Measurements from ENCODE around the gene WDR93.

WDR93 gene

DNA sequence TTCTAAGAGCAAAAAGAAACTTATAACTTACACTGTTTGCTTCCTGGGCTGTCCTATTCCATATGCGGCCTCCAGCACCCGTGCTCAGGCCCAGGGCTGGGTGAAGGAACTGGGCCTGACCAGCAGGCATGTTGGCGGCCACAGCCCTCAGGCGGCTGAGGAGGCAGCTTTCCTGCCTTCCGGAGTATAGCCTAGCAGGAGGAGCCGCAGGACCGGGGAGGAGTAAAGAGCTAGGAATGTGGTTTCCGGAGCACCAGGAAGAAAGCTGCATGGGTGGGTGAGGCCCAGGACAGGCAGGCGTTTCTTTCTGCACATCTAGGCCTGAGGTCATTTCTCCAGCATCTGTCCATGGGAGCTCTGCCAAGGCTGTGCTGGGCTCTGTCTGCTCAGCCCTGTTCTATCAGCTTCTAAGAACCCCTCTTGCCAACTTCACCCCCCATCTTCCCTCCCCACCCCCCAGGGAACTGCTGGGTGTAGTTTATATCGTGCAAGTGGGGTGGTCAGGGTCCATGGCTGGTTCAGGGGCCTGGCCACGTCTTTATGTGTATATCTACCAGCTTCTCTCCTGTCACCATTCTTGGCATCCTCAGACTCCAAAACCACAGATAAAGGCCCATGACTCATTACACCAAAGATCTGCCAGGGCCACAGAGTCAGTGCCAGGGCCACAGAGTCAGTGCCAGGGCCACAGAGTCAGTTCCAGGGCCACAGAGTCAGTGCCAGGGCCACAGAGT is 27.6 kb upstream of the WDR93 start:
- no peak for DNase-seq (ENCODE audit: low spot score)

DNA sequence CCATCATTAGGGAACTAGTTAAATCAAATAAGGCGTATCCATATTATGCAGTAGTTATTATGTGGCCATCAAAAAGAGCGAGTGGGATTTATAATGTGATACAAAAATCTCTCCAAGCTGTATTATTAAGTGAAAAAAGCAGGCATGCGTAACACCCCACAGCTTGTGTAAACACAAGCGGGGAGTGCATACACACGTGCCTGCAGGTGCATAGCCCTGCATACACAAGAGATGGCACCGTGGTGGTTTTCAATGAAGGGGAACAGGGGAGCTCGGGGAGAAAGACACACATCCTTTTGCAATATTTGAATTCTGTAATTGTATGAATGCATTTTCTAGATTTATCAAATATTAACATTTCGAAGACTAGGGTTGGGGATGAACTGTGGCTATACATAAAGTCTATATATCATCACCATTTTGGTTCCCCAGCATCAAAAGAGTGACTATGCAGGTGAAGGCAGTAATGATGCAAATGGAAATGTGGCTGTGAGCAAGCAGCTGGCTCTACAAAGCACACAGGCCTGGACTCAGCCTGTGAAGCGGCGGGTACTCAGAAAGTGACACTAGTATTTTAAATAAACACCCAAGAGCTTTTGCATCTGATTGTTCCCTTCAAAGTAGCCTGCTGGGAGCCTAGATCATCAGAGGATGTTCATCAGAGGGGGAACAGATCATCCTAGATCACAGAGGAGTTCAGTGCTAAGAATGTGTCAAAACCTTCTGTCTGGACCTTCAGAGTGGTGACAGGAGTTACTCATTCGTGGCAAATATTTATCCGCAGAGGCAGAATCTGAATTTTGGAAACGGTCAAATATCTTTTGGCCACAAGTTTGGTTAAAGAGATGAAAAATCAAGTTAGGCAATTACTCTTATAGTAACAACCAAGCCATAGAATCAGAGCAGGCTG is 25.9 kb upstream of the WDR93 start:
- DNase-seq (ENCODE audit: low spot score): no peak

DNA sequence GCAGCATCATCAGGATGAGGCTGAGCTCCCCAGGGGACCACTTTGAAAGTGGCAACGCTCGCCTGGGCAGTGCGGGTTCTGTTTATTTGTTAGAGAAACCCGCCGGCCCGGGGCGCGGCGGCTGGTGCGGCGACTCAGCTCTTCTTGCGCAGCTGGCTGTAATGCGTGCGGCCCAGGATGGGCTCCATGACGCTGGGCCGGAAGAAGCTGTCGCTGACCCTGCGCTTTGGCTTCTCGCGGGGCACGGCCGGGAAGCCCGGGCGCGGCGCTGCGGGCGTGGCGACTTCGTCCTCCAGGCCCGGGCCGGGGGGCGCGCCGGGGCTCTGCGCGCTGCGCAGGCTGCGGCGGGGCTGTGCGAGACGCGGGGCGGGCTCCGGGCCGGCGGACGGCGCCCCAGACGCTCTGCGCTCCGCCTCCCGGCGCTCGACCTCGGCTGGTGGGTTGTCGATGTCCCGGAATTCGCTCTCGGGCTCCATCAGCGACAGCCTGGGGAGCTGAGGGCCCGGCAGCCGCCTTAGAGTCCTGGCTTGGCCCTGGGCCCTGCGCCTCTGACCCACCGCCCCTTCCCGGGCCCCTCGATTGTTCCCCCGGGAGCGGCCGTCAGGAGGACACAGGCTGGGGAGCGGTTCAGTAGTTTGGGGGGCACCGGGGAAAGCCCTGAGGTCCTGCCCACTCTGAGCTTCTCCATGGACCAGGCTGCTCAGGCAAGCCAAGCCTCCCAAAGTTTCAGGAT is 25.0 kb upstream of the WDR93 start:
- DNase-seq (ENCODE audit: low spot score): no peak

DNA sequence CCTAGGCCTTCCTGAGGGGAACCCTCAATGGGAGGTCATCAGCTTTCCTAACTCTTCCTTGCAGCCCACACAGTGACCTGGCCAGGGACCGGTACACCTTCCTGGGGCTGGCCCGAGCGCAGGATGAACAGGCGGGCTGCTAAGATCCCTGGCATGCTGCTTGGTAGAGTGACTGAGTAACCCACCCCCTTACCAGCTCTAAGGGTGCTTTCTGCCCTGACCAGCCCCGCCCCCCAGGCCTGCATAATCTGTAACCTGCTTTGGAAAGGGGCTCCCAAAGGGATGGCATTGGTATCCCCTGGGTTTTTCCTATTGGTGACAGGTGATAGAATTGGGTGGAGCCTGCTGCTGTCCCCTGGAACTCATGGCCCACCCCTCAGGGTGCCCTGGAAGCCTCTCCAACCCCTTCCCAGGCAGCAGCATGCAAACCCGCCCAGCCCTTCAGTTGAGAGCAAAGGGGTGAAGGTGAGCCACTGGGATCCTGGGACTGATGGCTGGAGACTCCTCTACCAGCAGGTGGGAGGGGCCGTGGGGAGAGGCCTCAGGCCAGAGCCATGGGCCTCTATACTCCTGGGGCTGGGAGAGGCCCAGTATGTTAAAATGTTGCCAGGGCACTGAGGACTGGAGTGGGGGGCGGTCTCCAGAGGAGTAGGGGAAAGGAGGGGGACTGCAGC is 24.3 kb upstream of the WDR93 start:
- no peak for DNase-seq (ENCODE audit: low spot score)

DNA sequence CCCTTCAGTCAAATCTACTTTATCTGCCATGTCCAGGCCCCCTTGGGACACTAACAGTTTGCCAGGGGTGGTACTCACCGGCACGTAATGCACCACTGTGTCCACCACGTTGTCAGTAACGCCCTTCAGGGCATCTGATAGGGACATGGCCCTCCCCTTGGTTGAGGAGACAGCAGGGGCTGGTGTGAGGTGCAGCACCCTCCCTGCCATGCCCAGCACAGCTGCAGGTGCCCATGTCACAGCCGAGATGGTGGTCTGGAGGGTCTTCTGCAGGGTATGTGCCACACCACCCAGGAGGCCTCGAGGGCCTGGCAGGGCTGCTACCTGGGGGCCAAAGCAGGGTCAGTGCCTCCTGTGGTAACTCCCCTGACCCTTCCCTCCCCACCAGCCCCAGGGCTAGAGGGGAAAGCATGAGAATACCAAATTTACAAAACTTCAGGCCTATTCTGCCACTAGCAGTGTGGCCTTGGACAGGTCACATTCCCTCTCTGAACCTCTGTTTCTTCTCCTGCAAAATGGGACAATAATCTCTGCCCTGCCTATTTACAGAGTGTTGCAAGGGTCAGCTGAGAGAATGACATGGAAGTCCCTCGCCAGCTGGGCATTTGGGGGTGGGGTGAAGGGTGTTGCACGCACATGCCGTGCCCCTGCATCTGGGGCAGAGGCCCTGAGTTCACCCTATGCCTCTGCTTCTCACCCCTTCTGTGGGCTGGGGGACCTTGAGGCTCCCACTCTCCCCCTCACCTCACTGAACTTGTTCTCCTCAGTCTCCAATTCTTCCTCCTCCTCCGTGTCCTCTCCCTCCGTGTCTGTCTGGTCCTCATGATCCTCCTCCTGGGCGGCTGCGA is 23.5 kb upstream of the WDR93 start:
- no peak for DNase-seq (ENCODE audit: low spot score)

- DNase-seq (ENCODE audit: low spot score): no peak
Measured at GRCh38 chr15:89667706-89667960, 23.0 kb upstream of the WDR93 start.

DNA sequence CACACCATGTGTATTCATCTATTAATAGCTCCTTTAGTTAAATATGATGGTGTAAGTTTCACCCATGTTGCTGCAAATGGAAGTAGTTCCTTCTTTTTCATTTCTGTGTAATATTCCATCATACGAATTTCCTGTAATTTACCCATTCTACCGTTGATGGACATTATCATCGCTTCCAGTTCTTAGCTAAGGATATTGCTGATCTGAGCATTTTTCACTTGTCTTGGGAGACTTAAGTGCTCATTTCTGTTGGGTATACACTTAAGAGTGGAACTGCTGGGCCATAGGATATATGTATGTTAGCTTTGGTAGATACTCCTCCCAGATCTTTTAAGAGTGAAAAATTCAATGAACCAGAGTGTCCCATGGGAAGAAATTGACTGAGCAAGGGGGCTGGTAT is 22.4 kb upstream of the WDR93 start:
- no peak for DNase-seq (ENCODE audit: low spot score)

GRCh38 chr15:89669309-89669865 is 21.2 kb upstream of the WDR93 start:
- no peak for DNase-seq (ENCODE audit: low spot score)

GRCh38 chr15:89669941-89670340 is 20.7 kb upstream of the WDR93 start:
- DNase-seq (ENCODE audit: low spot score): no peak

DNA sequence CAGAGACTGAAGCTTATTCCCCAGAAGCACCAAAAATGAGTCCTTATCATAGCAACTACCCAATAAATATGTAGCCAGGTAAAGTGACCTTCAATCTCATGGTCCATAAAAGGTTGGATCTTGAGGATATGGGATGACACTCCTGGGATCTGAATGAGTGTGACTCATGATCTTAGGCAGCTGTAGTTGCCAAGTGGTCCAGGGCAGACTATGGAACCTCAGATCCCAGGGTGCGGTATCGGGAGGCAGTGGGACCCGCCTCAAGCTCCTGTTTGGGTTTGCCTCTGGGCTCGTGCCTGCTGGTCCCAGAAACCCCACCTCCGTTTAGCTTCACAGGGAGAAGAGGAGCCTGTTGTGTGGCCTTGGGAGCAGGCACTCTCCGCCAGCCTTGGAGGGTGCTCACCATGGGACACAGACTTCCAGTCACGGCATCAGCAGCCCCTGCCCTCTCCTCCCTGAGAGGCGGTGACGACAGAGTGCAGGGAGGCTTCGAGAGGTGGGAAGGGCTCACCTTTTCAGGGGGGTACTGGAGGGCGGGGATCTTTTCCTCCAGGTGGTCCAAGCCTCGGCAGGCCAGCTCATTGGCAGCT is 19.5 kb upstream of the WDR93 start:
- DNase-seq (ENCODE audit: low spot score): no peak

- DNase-seq (ENCODE audit: low spot score): no peak
Measured at GRCh38 chr15:89671687-89672086, 18.9 kb upstream of the WDR93 start.

DNA sequence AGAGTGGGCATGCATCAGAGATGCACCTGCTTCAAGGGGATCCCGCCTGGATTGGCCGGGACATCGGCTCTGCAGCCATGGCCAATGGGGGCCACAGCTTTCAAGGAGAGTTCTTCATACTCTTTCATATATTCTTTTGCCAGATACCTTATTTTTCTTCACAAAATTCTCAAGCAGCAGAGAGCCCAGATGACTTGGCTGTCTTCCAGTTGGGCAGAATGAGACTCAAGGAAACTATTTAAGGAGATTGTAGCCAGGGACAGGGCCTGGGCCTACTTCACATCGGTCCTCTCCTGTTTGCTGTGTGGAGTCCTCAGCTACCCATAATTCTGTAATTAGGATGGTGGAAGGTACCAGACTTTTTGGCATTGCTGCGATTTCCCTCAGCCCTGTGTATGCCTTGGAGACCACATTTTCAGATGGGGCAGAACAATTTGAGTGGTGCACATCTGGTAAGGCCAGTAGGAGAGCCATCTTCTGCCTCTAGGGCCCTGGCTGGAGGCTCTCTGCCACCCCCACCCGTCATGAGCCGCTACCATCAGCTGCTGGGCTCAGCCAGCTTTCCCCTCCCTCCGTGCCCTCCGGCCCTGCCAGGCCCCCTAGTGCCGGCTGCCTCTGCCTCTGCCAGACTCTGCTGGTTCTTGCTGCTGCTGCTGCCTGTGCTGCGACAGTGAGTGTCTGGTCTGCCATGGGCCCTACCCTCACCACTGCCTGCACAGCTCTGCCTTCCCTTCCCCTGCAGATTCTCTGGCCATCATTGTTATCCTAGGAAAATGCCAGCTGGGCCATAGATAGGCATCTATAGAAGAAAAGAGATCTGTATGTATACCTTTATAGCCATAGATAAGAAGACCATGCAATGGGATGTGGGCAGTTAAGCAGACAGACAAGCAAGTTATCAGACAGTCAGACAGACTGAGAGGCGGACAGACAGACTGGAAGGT is 18.1 kb upstream of the WDR93 start:
- DNase-seq (ENCODE audit: low spot score): no peak

DNA sequence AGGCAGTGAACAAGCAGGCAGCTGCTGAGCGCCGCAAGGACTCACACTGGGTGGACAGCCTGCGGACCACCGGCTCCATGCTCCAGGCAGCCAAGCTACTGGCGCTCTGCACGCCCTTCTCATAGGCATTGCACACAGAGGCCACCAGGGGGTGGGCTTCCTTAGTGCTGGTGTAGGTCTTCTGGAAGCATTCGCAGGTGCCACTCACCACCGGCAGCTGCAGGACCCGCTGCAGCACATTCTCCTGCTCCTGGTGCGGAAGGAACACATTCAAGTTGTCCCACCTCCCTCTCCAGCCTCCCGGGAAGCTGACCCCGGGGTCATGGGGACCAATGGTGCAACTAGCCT is 17.5 kb upstream of the WDR93 start:
- peak; percentile 76 for DNase-seq (ENCODE audit: low spot score)

- no peak for DNase-seq (ENCODE audit: low spot score)
Measured at GRCh38 chr15:89674526-89674925, 16.1 kb upstream of the WDR93 start.

DNA sequence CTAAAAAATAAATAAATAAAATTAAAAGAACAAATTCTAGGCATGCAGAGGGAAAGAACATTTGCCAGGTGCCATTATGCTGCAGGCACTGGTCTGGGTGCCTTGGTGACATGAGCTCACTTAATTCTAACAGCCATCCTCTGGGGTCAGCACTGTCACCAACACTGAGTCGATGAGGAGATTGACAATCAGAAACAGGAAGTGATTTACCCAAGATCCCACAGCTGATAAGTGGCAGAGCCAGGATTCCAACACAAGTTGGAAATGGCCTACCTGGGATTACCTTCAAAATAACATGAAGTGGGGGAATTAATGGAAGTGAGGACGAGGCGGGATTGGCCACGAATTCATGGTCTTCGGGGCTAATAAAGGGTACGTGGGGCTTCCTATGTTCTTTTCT is 15.0 kb upstream of the WDR93 start:
- DNase-seq (ENCODE audit: low spot score): no peak

GRCh38 chr15:89677381-89677780 is 13.2 kb upstream of the WDR93 start:
- DNase-seq (ENCODE audit: low spot score): no peak

DNA sequence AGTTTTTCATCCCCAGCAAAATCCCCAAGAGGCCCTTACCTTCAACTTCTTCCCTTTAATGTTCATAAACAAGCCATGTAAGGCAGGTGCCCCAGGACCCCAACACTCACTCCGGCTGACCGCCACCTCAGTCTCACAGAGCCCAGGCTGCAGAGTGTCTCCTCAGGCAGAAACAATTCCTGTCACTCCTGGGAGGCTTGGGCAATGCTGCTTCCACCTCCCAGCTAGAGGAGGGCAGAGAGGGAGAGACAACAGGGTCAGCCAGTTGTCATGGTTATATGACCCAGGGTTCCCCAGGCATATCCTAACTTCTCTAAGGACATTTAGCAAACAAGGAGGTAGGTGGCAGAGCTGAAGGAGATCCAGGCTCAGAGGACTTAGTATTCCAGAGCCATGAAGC is 11.4 kb upstream of the WDR93 start, which contains the start of gene PLIN1:
PLIN1 (minus strand) TSS at position 156 of the 400 bp plus-strand sequence. CDS start 1,878 bp downstream, outside the sequence.
- no peak for DNase-seq (ENCODE audit: low spot score)

DNA sequence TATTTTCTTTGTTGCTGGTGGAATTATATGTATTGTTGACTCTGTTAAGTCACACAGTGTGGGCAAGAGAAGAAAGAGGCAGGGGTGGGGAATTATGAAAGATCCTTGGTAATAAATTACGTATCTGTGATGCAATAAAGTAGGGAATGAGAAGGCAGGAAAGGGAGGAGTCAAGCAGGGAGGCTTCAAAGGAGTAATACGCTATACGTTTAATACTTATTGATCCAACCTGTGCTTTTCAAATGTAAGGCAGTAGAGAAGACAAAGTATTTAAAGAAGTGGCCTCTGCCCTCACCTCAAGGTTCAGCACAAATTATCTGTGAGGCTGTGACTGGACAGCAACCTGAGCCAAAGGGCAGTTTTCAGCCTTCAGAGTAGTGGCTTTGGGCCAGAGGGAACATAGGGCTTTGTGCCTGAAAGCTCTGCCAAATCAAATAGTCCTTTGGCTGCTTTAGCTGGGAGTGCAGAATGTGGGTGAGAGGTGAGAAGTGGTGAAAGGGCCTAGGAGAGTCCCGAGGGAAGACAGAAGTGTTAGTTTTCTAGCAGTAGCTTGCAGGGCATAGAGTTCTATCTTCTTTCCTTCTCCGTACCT is 10.2 kb upstream of the WDR93 start:
- no peak for DNase-seq (ENCODE audit: low spot score)

DNA sequence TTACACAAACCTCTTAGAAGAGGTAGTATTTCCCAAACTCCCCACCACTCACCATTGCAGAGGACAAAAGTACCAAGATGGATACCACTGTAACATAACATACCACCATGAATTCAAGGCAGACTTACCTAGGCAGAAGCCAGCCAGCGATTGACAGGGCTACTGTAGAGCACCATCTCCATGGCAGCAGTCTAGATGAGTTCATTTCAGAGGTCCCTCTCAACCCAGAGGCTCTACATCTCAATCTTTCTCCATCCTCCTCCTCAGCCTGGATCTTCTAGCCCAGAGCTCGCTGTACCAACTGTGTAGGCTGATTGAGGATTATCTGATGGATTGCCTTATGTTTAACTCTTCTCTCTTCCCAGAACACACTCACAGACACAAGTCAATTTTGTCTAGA is 9.5 kb upstream of the WDR93 start:
- no peak for DNase-seq (ENCODE audit: low spot score)
